ENCODE results near the gene MYO16.
"Not testable (repeated sequence)": the region's sequence is repeated elsewhere in the genome, so short reads cannot be mapped to it uniquely, and the experiment has no call there.

The MYO16 gene

DNA sequence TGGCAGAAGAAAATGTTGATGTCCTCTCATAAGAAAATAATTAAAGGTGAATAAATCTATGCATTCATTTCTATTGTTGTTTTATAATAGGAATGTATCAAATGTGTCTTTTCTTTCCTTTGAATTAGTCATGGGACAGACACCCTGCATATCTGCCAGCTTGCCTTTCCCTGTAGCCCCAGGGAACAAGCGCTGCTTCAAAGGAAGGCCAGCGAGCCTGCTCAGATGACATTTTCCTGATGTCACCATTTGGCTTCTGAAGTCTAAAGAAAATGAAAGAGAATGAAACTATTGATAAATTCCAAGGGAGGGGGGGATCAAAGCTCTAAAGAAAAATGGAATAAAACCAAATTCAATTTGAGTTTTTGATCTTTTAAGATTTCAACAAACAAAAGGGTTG, 582.2 kb downstream of the MYO16 start:
- DNase-seq = no peak

DNA sequence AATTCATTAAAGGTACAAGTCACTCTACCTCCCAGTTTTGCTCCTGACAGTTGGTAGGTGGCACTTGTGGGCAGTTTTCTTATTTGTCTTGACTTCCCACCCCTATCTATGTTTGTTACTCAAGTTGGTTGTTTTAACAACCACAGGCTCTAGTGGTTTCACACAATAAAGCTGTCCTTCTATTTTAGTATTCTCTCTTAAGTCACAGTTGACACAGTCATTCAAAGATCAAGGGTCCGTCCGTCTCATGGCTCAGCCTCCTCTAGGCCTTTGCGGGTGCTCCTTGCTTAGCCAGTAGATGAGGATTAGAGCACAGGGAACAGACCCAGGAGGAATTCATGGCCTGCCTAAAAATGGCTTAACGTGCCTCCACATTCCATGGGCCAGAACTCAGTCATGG, 583.2 kb downstream of the MYO16 start:
- DNase-seq = no peak

DNA sequence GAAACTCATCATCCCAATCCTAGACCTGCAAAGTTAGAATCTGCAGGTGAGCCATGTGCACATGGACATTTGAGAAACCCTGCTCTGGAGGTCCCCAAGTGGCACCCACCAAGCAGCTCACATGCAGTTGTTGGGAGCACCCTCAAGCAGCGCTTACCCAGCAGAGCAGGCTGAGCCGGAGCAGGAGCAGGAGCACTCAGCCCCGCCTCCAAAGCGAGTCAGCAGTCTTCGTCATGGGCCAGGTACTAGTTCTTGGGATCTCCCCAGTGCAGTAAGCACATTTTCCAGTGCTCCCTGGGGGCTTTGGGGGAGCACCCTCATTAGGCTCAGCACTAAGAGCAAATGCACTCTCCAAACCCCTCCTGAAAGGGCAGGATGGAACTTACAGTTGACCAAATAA, 584.3 kb downstream of the MYO16 start:
- no peak for DNase-seq

DNA sequence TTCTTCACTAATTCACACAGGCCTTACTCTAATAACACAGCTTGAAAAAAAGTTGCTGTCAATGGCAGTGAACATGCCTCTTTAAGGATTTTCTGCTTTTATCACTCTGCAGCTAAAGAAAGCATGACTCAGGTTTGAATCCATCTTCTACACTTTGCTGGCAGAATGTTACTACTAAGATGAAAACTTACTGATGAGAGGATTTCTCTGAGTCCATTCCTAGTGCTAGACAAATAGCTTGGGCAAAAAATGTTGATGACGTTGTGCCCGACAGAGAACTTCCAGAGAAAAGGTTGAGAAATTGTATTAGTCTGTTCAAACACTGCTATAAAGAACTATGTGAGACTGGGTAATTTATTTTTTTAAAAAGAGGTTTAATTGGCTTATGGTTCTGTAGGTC, 585.0 kb downstream of the MYO16 start:
- DNase-seq = no peak

DNA sequence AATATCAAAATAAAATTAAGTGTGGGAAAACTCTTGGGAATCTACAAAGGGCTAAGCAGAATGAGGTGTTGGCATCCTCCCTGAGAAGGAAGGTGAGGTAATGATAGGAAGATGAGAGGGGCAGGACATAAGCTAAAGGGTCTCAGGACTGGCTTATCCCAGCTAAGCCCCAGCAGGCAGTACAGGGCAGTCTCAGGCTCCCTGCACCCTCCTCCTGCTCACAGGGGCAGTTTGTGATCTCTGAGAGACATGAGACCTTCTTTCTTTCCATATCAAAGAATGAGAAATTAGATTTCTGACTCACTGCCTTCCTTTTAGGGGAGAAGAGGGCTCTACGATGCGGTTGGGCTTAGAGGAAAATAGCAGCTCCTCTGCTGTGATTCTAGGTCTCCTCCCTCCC, 586.0 kb downstream of the MYO16 start:
- no peak for DNase-seq

DNA sequence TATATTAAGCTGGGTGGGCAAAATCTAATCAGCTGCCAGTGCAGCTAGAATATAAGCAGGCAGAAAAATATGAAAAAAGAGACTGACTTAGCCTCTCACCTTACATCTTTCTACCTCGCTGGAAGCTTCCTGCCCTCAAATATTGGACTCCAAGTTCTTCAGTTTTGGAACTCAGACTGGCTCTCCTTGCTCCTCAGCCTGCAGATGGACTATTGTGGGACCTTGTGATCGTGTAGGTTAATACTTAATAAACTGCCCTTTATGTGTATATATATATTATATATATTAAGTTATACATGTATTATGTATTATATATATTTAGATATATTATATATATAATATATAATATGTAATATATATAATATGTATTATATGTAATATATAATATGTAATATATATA, 588.1 kb downstream of the MYO16 start:
- DNase-seq = not testable (repeated sequence)

DNA sequence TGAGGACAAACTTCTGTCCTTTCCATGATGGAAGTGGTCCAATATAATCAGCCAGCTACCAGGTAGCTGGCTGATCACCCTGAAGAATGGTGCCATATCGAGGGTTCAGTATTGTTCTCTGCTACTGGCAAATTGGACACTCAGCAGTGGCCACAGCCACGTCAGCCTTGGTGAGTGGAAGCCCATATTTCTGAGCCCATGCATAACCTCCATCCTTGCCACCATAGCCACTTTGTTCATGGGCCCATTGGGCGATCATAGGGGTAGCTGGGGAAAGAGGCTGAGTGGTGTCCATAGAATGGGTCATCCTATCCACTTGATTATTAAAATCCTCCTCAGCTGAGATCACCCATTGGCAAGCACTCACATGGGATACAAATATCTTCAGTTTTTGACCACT, 591.2 kb downstream of the MYO16 start:
- no peak for DNase-seq

DNA sequence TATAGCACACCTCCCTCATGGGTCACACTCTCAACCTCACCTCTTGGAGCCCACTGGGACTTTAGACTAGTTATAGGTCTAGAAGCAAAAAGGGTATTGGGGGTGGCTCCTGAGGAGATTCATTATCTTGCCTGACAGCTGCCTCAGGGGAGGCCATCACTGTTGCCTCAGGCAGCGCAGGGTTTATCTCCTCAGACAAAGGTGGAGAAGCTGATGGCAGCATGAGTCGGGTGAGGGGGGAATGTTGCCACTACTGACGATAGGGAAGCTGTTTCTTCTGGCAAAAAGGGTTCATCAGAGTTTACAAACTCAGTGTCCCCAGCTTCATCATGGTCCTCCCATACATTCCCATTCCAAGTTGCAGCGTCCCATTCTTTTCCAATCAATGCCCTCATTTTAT, 594.6 kb downstream of the MYO16 start:
- no peak for DNase-seq

DNA sequence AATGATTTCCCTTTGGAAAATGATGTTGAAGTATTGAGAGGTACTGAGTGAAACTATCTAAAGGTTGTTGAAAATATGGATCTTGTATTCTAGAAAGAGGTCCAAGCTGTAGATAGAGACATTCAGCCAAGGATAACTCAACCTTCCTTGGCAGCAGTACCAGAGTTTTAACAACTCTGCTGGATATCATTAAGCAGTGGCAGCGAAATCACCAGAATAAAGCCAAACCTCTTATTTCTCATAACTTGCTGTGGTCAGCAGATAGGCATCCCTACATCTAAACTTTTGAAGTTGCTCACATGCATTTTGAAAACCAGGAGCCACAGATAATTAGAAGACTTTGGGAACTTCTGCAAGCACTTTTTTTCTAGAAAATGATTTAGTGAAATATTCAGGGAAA, 597.2 kb downstream of the MYO16 start:
- no peak for DNase-seq

DNA sequence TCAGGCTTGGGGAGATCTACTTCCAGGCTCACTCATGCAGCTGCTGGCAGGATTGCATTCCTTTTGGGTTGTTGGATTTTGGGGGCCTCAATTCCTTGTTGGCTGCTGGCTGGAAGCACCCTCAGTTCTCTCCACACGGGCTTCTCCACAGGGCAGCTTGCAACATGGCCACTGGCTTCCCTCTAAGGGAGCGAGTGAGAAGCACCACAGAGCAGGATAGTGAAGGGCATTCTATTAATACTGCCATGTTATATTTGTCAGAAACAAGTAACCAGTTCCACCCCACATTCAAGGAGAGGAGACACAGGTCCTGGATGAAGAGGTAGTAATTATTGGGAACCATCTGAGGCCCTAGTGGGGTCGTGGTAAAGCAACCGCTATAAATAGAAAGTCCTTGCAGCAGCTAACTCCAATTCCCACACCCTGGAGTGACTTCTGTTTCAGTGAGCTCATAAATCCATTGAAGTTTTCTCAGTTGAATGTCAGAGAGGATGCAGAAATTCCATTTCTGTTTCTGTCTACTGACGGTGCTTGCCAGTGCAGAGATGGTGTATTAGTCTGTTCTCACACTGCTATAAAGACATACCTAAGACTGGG, 598.0 kb downstream of the MYO16 start:
- DNase-seq = no peak

DNA sequence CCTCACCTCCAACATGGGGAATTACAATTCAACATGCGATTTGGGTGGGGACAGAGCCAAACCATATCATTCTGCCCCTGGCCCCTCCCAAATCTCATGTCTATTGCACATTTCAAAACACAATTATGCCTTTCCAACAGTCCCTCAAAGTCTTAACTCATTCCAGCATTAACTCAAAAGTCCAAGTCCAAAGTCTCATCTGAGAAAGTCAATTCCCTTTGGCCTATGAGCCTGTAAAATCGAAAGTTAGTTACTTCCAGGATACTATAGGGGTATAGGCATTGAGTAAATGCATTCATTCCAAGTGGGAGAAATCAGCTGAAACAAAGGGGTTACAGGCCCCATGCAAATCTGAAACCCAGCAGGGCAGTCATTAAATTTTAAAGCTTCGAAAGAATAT, 598.8 kb downstream of the MYO16 start:
- DNase-seq = no peak

DNA sequence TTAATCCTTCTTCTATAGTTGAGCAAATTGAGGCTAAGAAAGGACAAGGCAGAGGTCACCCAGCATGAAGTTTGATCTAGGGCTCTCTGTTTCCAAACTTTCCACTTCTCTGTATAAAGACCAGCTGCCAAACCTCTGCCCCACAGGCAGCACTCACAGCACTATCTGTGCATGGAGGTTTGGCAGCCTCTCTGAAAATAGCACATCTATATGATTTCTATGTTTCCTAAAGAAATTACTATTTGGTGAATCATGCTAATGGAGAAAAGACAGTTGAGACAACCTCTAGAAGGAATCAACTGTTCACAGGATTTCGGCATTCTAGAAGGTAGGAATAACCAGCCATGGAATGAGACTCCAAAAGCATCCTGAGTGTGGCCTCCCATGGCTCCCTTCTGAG, 602.5 kb downstream of the MYO16 start:
- DNase-seq = no peak

DNA sequence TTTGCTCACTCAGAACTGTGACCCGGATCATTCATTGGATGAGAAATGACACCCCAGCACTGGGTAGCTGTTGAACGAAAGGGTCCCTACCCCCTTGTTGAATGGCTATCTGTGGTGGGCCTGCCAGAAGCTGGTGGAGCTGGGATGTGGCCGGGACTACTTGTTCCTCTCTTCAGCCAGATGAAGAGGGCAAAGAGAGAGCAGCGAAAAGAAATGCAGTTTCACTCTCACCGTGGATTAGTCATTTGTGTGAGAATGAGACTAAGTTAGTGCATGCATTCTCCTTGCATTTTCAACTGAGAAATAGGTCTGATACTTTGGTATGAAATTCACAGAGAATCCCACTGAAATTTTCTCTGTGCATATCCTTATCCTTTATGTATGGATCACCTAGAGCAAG, 603.9 kb downstream of the MYO16 start:
- DNase-seq = no peak

DNA sequence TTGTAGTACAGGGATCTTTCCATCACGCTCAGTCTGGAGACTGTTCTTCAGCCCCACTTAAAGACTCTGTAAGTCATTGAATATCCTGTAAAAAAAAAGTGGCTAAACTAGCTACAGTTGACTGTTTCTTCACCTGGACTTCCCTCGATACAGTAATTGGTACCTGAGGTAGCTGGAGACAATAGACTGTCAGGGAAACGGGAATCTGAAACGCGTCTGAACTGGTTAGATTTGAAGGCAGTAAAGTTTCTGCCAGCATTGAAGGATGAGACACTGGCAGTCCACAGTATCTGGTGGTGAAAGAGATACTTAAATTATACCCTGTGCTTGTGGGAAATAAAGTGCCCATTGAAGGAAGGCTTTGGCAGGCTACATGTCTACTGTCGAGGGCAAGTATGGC, 606.5 kb downstream of the MYO16 start:
- DNase-seq = no peak

DNA sequence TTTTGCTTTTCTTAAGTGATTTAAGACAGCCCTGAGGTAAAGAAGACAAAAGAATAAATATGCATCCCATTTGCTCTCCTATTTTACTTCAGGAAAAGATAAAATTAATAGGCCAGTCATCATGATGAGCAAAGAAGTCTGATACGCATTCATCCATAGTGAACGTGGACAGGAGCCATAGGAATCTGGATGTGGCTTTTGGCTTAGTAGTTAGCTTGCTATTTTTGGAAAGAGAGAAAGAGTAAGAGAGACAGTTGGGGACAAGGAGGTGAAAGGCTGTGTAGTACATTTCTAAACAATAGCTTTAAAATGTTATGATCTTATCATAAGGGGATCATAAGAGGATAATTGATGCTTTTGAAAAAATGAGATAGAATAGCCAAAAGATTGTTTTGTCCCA, 611.7 kb downstream of the MYO16 start:
- DNase-seq = no peak

DNA sequence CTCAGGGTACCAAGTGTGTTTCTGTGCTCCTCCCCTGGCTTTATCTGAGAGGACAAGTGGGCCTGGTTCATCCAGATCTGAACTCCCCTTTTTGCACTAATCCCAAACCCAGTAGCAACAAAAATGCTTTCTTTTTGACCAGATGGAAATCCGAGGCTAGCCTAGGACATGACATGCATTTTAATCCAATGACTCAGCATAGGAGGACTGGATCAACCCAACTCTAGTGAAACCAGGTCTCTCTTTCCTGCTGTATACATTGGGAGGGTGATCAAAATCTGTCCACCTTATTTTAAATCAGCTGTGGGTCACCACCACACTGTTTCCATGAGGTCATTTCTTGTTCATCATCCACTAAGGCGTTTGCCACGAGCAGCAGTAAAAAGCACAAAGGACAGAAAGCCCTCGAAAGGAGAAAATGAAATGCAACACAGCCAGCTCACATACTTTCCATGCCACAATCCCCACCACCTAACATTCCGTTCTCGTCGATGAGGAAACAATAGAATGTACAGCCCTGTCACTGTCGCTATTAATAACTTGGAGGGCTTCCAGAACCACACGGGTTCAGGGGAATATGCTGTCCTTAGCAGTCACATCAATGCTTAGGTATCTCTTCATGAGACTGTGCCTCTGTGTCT, 614.0 kb downstream of the MYO16 start:
- DNase-seq = no peak

DNA sequence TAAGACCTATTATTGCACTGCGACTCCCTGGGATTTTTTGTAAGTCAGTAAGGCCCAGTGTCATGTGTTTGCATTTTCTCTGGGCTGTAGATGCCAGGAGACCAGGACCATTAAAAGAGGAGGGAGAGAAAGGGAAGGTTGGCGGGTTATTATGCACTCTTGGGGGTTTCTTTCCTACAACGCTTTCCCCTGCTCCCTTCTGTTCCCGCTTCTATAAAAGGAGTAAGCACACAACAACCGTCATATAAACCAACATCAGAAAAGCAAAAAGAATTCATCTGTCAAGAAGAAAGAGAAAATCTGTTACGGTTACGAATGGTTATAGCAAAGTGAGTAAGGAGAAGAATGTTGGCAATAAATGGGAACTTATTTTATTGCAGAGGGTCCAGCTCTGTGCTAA, 615.2 kb downstream of the MYO16 start:
- DNase-seq = no peak

DNA sequence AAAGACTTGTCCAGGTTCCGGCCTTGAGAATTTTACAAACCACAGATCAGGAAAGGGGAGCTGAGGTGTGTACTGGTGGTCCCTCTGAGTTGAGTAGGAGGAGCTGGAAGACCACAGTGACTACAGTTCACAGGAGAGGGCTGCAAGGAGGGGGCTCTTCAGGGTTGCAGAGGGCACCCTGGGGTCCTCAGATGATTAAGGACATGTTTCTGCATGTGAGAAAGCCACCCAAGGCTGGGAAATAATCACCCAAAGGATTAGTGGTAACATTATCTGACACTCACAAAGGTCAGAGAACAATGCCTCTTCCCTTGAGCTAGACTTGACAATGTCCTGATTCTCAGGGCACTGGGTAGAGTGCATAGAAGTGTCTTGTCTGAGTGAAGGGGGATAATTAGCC, 616.6 kb downstream of the MYO16 start:
- DNase-seq = no peak

DNA sequence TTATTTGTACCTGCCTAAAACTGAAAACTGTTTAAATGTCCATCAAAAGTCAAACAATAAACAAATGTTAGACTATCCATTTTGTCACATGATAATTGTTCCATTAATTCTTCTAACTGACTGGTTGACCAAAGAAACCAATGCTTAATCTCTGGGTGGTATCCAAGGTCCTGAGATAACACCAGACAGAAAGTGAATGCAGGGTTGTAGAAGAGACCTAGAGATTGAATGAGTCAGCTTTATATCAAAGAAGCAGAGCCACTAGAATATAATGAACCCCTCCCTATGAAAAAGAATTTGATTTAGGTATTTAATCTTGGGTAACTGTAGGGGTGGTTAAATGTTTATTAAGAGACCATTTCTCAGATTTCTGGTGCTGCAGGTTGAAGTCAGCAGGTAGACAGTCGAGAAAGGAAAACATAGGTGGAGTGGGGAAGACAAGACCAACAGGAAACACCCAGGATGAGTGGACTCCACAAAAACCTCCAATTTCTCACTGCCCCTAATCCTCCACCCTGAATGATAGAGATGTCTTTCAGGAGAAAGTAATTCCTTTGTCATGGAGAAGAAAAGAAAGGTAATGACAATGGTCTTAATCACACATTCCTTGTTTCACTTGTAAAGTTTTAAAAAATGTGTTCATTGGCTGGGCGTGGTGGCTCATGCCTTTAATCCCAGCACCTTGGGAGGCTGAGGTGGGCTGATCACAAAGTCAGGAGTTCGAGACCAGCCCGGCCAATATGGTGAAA, 620.5 kb downstream of the MYO16 start:
- DNase-seq = no peak

DNA sequence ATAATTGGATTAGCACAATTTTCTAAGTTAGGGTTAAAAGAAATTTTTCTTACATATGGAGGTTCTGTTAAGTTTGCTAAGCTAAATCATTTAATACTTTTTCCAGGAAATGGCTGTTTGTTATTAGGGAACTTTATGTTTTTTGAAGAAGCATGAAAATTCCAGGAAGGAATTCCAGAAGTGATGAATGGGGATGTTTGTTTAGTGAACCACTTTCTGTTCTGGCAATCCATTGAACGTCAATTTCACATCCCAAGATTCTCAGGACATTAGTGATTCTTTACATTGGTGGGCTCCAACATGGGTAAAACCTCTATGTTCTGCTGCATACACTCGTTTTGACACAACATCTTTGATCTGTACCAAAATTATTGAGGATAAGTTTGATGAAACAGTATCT, 622.5 kb downstream of the MYO16 start:
- no peak for DNase-seq

DNA sequence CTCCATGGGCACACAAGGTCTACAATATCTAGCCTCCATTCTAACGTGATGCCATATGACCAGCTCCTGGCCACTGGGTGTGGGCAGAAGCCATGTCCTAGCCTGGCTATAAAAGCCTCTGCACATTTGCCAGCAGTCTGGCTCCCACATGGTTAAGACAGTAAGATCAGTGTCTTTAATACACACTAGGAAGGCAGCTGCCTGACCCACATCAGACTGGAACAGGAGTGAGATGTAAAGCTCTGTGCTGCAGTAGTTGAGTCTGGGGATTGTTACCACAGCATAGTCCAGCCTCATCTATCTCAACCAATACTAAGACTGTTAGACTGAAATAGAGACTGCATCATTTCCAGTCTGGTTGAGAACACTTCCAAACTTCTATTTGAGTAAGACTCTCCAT, 623.9 kb downstream of the MYO16 start:
- no peak for DNase-seq

DNA sequence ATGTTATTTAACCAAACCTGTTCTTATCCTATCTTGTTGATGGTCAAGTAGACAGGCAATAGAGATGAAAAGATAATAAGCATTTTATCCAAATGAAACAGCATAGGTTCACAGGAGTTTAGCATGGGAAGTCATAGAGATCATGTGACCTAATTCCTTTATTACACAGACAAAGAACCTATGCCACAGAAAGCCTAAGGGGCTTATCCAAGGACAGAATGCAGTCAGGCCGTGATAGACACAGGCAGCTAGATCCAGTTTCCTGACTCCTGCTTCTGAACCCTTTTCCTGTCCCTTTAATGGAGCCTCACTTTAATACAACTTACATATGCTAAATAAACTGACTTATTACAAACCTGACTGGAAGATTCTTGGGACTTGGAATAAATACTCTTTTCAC, 624.9 kb downstream of the MYO16 start:
- DNase-seq = no peak

DNA sequence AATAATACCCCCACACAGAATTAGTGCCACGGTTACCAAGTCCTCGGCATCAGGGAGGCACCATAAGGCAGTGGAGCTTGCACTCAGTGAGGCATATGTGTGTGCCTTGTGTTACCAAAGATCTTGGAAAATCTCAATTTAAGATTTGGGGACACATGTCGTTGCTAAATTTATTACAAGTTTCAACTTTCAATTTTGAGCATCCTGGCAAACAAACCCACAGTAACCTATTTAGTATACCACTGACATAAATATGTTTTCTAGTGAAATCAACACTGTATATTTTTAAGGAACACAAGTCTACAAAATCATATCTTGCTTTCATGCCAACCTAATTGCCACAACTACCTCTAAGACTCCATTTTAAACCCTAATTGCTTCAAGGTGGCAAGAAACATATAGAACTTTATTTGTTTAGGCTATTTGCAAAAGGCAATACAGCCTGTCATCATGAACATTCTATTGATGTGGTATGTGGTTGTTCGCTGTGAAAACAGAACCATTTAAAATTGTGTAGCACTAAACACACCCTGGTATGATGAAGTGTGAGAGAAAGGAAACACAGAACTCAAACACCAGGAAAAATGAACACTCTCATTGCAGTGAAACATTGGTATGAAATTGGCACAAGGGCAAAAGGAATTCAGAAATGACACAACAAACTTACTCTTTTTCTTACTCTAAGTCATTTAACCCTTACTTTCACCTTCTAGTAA, 625.9 kb downstream of the MYO16 start:
- DNase-seq = no peak

Measured in NCI-H748 treated with DMSO at 0.1 percent for 48 hours (cell line).